Thyroid gland (tissue), 4 donors: ENCODE data around the gene ADAP1.

Experiments
- CTCF ChIP-seq, 6 experiments: fragments of 200-600 bp in 3 of 6; fragments of 450-650 bp in 3 of 6; sonication (generic) in 3 of 6; IDR thresholded peaks; one replicate each; pipeline ENCODE4 v1.5.1; 2016 to 2019; ENCODE audit warnings: antibody characterized with exemption in 6 of 6, mild to moderate bottlenecking in 2 of 6, inconsistent platforms in 1 of 6, moderate library complexity in 1 of 6
- POLR2A ChIP-seq, 2 donors: fragments of 450-650 bp; IDR thresholded peaks; one replicate each; pipeline ENCODE4 v1.6.1; 2017; ENCODE audit warnings: antibody characterized with exemption in 2 of 2, mild to moderate bottlenecking in 2 of 2, moderate library complexity in 1 of 2

DNA sequence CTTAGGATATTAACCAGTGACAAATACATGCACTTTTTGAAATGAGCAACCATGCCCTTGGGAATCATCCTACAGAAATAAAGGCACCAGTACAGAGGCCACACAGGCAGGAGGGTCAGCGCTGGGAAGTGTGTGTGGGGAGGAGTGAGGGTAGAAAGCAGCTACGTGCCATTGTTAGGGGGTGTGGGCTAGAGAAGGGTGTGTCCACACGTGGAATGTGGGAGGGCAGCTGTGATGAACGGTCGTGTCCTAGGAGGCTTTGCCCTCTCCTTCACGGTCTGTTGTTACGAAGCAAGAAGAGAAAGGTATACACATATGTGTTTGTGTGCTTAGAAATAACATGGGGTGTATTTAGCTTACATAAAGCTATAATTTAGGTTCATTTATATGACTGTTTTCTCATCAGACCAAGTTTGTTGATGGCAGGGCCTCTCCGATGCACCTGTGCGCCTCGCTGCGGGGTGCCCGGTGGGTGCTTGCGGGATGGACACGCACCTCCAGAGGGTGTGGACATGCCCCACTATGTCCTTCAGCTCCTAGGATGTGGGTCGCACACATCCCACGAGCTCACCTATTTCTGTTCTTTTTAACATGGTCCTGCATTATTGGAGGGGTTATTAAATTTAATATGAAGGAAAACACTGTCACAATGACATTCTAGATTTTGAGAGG, 95.0 kb downstream of the ADAP1 start:
- no peak for TF ChIP-seq CTCF (IDR thresholded peaks at IDR 0.05)
- TF ChIP-seq POLR2A (IDR thresholded peaks at IDR 0.05): no peak
